ENCODE data around the gene MRPL20.

The MRPL20 gene

DNA sequence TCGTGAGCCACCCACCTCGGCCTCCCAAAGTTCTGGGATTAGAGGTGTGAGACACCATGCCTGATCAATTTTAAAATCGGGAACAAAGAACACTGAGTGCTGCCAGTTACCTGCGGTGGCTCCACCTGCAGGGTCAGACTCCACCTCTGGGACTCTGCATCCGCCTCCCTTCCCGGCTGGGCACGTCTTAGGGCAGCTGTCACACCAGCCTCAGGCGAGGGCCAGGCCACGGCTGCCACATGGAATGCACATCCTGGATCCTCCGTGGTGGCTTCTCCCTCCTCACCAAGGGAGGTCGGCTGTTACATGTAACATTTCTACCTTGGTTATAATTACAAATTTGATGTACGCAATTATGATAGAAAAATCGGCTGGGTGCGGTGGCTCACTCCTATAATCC is 42.8 kb downstream of the MRPL20 start:
- TF ChIP-seq, protein P1, sequence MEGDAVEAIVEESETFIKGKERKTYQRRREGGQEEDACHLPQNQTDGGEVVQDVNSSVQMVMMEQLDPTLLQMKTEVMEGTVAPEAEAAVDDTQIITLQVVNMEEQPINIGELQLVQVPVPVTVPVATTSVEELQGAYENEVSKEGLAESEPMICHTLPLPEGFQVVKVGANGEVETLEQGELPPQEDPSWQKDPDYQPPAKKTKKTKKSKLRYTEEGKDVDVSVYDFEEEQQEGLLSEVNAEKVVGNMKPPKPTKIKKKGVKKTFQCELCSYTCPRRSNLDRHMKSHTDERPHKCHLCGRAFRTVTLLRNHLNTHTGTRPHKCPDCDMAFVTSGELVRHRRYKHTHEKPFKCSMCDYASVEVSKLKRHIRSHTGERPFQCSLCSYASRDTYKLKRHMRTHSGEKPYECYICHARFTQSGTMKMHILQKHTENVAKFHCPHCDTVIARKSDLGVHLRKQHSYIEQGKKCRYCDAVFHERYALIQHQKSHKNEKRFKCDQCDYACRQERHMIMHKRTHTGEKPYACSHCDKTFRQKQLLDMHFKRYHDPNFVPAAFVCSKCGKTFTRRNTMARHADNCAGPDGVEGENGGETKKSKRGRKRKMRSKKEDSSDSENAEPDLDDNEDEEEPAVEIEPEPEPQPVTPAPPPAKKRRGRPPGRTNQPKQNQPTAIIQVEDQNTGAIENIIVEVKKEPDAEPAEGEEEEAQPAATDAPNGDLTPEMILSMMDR (IDR thresholded peaks at IDR 0.05): no peak
- Histone ChIP-seq H3K27me3 (ENCODE audit: control insufficient read depth, insufficient read depth, low read length) (no peaks in the 10 kb centered on the region), H3K27ac (no peak overlapping the region)

DNA sequence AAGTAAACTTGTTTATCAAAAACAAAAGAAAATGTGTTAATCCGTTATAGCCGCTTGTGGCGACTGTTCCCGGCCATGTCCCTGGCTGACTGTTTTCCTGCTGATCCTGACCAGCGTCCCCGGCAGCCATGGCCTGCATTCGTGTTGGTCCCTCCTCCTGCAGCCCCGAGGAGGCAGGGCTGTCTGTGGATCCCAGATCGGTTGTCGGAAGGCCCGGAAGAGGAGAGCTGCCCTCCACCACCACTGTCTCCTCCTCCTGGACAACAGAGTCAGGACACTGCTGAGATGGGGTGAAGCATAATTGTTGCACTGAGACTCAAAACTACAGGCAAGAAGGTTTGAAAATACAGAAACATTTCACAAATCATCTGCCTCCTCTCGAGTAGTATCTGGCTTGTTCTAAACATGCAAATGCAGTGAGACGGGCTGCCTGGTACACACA is 45.1 kb downstream of the MRPL20 start:
- Histone ChIP-seq H3K4me2 (ENCODE audit: low read length) (no peak overlapping the region), H3K27me3 (ENCODE audit: control insufficient read depth, insufficient read depth, low read length) (no peaks in the 10 kb centered on the region), H3K4me1 (no peaks in the 10 kb centered on the region), H3K9me3 (ENCODE audit: control insufficient read depth, low read length) (no peaks in the 10 kb centered on the region), H3K27ac (no peak overlapping the region), H3K79me2 (no peaks in the 10 kb centered on the region), H2AFZ (no peak overlapping the region), H3K4me3 (ENCODE audit: low read depth, low read length) (no peak overlapping the region), H3K36me3 (ENCODE audit: control insufficient read depth, insufficient read depth, low read length) (no peaks in the 10 kb centered on the region), H3K9ac (no peak overlapping the region)
- TF ChIP-seq, protein P1 (IDR thresholded peaks at IDR 0.05): no peak

More for the DNA sequence above, 42.8 kb downstream of the MRPL20 start:
- no peaks in the 10 kb centered on the region for H3K9me3 ChIP-seq (ENCODE audit: control insufficient read depth, low read length)
- H3K9ac ChIP-seq: no peak overlapping the region
- no peaks in the 10 kb centered on the region for H3K4me1 ChIP-seq
- no peaks in the 10 kb centered on the region for H3K79me2 ChIP-seq
- H3K4me3 ChIP-seq (ENCODE audit: low read depth, low read length): no peak overlapping the region
- no peaks in the 10 kb centered on the region for H3K36me3 ChIP-seq (ENCODE audit: control insufficient read depth, insufficient read depth, low read length)
- H2AFZ ChIP-seq: no peak overlapping the region
- H3K4me2 ChIP-seq (ENCODE audit: low read length): no peak overlapping the region

DNA sequence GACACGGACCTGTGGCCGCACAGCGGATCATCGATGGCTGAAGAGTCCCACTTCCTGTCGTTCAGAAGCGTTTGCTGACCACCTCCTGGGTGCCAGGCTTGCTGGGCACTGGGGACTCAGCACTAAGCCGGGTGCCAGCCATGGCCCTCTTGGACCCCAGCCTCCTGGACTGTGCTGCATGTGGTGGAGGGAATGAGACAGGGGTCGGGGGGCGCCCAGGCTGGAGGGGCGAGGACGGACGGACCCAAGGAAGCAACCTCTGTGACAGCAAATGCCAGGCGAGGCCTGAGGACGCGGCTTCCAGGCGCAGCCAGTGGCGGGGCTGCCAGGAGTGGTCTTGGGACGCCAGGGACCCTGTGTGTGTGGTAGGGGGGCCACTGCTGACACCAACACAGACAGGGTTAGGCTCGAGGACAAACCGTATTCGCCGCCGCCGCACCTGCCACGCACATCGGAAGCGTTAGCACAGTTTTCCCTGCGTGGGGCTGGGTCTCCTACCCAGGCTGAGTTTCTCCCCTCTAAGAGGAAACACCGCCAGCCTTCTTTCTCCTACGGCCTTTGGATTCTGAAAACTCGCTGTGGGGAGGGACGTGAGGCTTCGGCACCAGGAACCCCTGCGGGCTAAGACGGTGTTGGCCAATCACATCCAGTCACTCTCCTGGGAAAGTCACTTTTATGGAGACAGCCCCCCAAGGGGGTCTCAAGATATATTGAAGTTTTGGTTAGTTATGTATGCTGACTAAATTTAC is 45.7 kb downstream of the MRPL20 start:
- Histone ChIP-seq H3K4me1 (no peaks in the 10 kb centered on the region), H3K27ac (no peak overlapping the region), H3K36me3 (ENCODE audit: control insufficient read depth, insufficient read depth, low read length) (no peaks in the 10 kb centered on the region), H3K9me3 (ENCODE audit: control insufficient read depth, low read length) (no peaks in the 10 kb centered on the region), H3K27me3 (ENCODE audit: control insufficient read depth, insufficient read depth, low read length) (no peaks in the 10 kb centered on the region), H3K4me3 (ENCODE audit: low read depth, low read length) (no peak overlapping the region), H2AFZ (no peak overlapping the region), H3K9ac (no peak overlapping the region), H3K79me2 (no peaks in the 10 kb centered on the region), H3K4me2 (ENCODE audit: low read length) (no peak overlapping the region)
- TF ChIP-seq, protein P1 (IDR thresholded peaks at IDR 0.05): no peak

DNA sequence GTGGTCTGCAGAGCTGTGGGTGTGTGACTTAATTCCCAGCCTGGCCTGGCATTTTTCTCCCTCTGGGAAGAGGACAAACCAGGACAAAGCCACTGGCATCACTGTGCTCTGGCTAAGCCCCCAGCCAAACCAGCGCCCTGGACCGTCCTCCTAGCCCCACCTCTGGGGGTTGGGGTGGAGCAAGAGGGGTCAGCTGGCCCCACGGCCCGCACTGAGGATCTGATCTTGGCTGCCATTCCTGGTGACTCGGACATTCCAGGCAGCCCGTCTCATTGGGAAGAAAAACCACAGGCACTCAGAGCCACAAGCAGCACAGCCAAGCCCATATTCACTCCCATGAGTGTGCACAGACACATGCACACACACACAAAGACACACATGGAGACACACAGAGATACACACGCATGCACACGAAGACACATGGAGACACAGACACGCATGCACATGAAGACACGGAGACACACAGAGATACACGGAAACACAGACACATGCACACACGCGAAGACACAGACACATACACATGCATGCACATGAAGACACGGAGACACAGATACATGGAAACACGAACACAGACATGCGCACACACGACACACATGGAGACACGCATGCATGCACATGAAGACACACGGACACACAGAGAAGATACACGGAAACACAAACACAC is 46.5 kb downstream of the MRPL20 start:
- Histone ChIP-seq H3K9ac (no peak overlapping the region), H3K4me1 (no peaks in the 10 kb centered on the region), H3K4me3 (ENCODE audit: low read depth, low read length) (no peak overlapping the region), H3K27ac (no peak overlapping the region), H3K4me2 (ENCODE audit: low read length) (no peak overlapping the region), H3K9me3 (ENCODE audit: control insufficient read depth, low read length) (no peaks in the 10 kb centered on the region), H2AFZ (no peak overlapping the region), H3K27me3 (ENCODE audit: control insufficient read depth, insufficient read depth, low read length) (no peaks in the 10 kb centered on the region), H3K79me2 (no peaks in the 10 kb centered on the region), H3K36me3 (ENCODE audit: control insufficient read depth, insufficient read depth, low read length) (no peaks in the 10 kb centered on the region)
- TF ChIP-seq, protein P1 (IDR thresholded peaks at IDR 0.05): no peak
